Myocyte (in vitro differentiated cells): ENCODE data around the gene ERICH2. TPM values are rescaled to one million over a fixed set of nuclear protein-coding genes. Genes with fewer than 3 reads are reported as not detected.
A peak's percentile ranks its signal among the peaks of the same experiment; 100 is the strongest.

Experiments used
- DNase-seq: peaks from one replicate; pipeline ENCODE4 v3.0.0-alpha.2; 2012; ENCODE audit warnings: low read depth
- total RNA-seq: library from RNA; depleted of rRNA; stranded (reverse); fragments of >200 nt; gene quantifications from 2 replicates; pipeline ENCODE4 v1.2.3, GENCODE V29; 2014

Gene ERICH2
- total RNA-seq, 1 donor from 2014 or later, result not detected

DNA sequence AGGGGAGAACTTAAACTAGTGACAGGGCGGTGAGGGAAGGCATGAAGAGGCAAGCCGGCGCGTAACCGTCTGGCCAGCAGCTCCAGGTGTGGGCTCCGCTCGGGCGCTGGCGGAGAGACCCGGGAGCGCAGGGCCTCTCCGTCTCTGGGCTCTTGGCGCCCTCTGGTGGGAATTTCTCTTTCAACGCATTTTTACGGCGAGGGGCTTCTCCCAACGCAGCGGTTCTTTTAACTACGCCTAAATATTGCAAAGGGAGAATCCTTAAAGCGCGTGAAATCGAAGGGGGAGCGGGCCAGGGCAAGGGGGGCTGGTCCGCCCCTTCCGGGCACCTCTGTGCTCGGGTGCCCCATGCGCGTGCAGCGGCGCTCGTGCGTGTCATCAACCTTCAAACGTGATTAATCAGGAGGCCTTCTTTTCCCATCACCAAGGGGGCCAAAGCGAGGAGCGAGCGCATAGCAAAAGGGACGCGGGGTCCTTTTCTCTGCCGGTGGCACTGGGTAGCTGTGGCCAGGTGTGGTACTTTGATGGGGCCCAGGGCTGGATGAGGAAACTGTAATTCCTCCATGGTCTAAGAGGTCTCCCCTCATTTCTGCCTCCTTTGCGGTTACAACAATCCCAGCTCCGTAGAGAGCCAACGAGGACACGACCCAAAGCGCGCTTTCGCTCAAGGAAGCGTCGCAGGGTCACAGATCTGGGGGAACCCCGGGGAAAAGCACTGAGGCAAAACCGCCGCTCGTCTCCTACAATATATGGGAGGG, 45.7 kb downstream of the ERICH2 start:
- peak; percentile 60 for DNase-seq

DNA sequence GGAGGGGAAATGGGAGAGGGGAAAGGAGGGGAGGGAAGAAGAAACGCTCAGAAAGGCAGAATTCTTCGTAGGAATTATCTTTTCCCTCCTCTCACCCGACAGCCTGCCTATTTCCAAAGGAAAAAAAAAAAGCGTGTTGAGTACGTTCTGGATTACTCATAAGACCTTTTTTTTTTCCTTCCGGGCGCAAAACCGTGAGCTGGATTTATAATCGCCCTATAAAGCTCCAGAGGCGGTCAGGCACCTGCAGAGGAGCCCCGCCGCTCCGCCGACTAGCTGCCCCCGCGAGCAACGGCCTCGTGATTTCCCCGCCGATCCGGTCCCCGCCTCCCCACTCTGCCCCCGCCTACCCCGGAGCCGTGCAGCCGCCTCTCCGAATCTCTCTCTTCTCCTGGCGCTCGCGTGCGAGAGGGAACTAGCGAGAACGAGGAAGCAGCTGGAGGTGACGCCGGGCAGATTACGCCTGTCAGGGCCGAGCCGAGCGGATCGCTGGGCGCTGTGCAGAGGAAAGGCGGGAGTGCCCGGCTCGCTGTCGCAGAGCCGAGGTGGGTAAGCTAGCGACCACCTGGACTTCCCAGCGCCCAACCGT, 46.4 kb downstream of the ERICH2 start, which contains the start of gene GAD1:
Gene GAD1, plus strand, starts transcription at position 384 of the 589 bp plus-strand sequence. CDS start 1,705 bp downstream, outside the sequence.
- DNase-seq, result peak; percentile 77

DNA sequence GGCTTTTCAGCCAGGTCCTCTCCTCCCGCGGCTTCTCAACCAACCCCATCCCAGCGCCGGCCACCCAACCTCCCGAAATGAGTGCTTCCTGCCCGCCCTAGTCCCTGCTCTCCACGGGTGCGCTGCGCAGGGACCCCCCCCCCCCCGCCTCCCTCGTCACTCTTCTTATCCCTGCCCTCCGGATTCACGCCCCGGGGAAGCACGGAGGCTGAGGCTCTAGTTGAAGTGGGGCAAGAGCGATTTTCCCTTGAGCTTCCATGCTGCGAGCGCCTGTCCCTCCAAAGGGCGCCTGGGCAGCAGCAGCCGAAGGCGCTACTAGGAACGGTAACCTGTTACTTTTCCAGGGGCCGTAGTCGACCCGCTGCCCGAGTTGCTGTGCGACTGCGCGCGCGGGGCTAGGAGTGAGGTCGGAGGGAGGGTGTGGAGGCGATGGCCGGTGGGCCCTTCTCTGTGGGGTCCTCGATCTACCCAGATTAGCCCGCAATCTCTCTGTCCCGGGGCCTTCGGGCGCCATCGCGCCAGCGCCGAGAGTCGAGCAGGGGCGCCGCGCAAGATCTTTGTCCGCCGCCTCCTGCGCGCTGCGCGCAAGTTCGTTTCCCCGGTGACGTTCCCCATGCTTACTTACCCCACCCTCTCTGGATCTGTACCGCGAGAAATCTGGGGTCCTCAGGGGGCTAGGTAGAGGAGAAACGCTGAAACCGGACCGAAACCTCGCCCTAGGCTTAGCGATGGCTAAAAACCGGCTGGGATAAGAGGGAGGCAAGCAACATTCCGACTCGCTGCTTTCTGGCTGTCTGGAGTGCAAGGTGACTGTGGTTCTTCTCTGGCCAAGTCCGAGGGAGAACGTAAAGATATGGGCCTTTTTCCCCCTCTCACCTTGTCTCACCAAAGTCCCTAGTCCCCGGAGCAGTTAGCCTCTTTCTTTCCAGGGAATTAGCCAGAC, 47.2 kb downstream of the ERICH2 start:
- DNase-seq, result no peak

DNA sequence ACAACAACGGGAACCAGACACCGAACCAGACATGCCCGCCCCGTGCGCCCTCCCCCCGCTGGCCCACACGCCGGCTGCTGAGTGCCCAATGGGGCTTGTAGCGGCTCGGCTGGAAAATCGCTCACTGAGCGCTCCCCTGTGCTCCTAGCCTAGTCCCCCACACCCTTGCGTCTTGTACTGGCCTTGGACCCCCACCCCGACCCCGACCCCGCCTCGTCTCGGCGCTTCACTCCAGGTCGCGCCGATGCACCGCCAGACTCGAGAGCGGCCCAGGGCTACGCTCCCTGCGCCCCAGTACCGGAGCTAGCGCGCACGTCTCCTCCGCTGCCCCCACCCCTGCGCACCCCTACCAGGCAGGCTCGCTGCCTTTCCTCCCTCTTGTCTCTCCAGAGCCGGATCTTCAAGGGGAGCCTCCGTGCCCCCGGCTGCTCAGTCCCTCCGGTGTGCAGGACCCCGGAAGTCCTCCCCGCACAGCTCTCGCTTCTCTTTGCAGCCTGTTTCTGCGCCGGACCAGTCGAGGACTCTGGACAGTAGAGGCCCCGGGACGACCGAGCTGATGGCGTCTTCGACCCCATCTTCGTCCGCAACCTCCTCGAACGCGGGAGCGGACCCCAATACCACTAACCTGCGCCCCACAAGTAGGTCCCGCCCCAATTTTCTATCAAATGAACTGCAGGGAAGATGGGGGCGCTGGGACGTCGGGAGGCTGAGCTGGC, 48.0 kb downstream of the ERICH2 start:
- DNase-seq, result no peak

DNA sequence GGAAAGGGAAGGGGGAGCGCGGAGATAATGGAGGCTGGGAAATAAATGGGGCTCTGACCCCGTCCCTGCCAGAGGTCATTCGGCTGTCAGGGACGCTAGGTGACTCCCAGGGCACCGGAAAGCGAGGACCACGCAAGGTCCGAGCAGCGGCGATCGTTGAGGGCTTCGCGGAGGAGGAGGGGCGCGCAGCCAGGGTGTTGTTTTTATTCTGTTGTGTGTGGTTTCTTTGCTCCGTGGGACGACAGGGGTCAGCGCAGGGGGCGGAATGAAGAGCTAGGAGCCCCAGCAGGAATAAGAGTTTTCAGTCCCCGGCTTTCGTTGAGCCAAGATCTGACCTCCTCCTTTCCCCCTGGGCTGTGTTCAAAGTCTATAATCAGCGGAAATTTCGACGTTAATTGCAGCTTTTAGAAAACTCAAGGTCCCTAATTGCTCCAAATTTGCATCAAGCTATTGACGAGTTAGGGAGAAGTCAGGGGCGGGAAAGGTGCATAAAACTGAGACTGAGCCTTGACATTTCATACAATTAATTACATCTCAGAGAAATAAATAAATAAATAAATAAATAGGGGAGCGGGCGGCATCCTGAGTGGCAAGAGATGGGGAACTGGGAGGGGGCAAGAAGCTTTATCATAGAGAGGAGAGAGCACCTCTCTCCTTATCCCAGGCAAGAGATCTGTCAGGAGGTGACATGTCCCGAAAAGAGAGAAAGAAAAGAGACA, 48.7 kb downstream of the ERICH2 start:
- DNase-seq, result no peak

DNA sequence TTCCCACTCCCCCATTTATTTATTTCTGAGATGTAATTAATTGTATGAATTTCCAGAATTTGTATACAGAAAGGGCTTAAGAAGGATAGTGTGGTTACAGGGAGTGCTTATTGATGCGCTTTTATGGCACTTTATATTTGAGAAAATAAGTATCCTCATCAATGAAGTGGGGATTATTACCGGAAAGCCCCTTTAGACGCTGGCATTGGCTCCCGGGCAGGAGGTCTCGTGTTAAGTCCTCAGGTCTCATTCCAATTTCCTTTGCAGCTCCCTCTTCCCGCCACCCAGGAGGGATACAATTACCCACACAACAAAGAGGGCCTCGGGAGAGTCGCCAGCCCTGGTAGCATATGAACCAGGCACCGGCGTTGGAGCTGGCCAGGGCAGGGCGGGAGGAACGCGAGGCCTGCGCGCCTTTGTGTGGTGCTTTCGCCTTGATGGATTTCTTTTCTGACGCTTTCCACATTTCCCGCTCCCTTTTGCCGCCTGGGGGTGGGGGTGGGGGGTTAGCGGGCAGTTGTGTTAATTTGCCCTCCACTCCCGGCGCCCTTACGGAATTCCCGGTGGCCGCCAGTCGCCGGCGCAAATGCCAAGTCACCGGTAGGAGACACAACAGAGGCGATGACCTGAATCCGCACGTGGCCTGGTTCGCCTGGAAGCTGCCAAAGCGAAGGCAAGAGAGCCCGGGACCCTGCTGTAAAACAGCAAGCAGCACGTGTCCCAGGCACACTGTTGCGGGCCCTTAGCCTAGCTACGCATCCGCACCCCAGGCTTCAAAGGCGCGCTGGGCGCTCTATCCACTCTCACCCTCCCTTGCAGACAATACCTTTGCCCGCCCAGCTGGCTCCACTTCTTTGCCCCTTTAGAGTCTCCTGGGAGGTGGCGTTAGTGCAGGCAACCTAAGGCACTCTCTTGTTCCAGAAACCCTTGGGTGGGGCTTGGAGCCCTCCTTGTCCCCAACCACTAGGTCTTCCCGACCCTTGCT, 49.8 kb downstream of the ERICH2 start:
- DNase-seq, result no peak

DNA sequence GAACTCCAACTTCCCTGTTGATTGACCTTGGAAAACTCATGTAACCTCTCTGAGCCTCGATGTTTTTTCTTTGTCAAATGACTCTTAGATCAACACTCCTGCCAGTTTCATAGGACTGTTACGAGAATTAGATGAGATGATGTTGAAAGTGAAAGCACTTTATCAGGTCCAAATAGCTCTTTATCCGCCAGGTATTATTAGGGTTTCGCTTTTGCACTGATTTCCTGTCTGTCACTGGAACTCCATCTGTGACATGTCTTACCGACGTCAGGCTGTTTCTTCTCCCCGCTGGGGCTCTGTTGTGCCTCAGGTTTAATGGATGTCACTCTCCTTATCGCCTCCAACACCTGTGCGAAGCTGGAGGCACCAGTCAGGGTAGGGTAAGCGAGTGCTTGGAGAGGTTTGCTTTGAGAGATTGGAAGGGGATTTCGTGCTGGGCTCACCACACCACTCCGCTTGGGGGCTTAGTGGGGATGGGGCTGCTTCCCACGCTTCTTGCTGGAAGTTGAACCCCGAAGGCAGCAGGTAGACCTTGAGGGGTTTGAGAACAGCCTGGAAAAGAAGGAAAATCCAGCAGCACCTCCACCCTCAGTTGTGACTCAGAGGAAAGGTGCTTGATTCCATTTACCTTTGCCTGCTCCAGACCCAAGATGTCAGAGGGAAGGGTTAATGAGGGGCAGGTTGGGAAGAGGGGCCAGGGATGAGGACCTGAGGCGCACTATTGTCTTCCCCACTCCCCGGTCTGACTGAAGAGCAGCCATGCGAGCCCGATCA, 50.8 kb downstream of the ERICH2 start:
- DNase-seq, result no peak

DNA sequence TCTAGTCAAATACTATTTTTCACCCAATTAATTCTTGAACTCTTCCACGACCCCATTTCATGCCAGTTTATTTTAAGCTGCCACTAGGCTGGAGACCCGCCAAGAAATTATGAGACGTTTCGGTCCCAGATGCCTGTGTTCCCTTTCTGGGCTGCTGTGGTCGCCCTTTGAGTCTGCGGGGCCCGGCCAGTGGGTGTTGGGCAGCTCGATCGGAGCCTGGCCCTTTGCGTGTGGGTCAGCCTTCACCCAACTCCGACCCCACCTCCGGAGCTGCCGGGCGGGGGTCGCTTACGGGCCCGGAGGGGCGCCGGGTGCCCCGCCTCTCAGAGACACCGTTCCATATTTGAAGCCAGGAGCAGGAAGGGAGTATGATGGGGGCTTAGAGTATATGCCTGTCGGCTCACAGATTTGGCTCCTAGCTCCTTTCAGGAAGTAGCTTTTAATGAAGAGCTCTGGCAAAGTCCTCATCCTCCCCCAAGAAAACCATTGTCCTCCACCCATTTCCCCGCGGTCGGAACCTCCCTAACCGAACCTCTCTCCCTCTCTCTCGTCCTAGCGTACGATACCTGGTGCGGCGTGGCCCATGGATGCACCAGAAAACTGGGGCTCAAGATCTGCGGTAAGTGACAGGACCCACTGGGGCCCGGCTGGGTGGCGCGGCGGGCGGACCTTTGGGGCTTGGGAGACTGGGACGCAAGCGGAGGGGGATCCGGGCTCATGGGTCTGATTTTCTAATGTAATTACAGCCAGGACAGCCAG, 51.5 kb downstream of the ERICH2 start:
- DNase-seq, result no peak

DNA sequence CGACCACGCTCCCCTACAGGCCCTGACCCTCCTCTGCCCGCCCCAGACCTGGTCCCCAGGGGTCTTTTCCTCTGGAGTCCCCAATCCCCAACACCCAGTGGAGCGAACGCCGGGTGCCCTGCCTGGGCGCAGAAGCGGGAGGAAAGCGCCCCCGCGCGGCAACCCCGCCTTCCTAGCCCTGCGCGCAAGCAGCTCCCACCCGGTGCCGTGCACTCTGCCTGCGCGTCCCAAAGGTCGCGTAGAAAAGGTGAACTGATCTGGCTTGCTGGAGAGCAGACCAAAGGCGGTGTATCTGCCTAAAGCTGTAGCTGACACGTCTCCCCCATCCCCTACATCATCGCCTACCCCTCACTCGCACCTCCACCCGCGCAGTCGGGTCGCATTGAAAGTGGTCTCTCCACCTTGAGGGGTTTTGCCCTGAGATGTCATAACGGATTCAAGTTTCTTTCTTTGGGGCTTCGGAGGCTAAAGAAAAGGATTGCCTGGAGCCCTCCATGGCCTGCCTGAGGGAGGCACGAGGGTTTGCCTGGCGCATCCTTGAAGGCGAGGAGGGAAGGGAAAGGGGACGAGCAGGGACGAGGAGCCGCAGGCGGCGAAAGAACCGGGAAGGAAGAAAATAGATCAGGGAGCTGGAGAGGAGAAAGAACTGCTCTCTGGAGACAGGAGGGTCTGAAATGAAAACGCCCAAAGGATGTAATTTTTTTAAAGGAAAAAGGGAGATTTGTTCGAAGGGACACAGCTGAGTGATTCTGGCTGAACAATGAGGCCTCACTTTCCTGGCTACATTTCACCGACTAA, 52.3 kb downstream of the ERICH2 start:
- DNase-seq, result no peak

DNA sequence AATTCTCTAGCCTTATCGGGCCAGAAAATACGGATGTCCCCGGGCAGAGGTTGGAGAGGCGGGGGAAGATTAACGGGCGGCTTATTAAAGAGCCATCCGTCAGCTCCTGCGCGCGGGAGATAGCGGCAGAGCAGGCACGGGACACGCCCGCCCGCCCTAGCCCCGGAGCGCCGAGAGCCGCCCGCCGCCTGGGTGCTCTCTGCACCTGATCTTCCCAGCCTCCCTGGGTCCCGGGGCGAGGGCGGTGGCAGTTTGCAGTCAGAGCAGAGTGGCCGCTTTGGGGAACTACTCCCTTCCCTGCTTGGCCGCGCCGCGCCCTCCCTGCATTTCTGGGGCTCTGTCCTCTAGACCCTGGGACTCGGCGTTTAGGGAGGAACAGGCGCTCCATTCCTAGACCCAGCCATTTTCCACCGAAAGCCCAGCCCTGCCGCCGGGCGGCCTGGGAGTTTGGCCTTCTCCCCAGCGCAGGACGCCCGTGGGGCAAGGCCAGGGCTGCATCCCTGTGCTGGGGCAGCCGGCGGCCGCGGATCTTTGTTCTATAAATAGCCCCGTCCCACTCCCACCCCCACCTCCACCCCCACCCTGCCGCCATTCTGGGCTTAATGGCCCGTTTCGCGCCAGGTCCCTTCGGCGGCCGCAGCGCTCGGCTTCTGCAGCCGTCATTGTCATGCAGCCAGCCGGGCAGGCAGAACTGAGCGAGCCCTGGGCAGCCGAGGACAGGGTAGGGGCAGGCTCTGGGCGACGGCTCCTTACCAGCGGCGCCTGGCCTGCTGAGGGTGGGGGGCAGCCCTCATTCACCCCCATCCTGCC, 53.1 kb downstream of the ERICH2 start:
- no peak for DNase-seq

DNA sequence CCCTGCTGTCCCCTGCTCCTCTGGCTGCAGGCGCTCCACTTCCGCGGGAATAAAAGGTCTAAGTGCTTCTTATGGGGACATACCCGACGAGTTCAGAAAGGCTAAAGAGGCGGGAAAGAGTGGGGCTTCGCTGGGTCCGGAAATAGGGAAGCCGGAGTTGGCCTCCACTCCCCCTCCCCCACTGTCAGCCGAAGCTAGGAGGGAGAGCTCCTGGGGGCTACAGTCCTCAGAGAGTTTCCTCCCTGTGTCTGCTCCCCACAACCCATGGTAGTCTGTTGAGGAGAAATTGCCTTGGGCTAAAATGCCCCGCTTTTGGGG, 53.7 kb downstream of the ERICH2 start:
- no peak for DNase-seq

DNA sequence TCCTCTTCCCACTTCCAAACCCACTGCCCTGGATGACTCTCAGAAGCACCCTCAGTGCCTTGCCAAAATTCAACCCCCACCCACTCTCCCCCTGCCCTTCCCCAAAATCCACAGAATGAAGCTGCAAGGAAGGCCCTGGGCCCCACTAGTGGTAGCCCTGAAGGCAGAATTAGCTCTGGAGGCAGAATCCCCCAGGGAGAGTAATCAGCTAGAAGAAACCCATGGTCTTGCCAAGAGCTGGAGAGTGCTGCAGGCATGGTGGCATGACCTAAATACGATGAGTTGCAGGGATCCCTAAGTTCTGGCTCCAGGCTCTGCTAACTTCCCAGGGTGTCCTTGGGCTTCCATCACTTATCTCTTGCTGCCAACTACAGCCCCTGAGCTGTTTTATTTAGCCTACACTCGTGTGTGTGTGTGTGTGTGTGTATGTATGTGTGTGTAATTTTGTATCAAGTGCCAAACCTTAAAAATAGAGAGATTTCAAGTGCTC, 54.4 kb downstream of the ERICH2 start:
- no peak for DNase-seq

DNA sequence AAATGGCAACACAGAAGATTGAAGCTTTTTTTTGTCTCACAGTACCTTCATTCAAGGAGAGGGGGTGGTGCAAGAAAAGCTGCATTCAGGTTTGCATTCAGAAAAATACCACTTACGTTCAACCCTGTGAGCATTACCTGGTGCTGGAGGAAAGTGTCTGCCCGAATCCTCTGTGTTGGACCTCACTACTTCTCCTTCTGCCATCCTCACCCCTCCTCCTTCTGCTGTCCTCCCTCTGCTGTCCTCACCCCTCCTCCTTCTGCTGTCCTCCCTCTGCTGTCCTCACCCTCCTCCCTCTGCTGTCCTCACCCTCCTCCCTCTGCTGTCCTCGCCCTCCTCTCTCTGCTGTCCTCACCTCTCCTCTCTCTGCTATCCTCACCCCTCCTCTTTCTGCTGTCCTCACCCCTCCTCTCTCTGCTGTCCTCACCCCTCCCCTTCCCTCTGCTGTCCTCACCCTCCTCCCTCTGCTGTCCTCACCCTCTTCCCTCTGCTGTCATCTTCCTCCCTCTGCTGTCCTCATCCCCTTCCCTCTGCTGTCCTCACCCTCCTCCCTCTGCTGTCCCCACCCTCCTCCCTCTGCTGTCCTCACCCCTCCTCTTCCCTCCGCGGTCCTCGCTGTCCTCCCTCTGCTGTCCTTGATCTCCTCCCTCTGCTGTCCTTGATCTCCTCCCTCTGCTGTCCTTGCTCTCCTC, 57.8 kb downstream of the ERICH2 start:
- no peak for DNase-seq

DNA sequence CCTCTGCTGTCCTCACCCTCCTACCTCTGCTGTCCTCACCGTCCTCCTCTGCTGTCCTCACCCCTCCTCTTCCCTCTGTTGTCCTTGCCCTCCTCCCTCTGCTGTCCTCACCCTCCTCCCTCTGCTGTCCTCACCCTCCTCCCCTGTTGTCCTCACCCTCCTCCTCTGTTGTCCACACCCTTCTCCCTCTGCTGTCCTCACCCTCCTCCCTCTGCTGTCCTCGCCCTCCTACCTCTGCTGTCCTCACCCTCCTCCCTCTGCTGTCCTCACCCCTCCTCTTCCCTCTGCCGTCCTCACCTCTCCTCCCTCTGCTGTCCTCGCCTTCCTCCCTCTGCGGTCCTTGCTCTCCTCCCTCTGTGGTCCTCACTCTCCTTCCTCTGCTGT, 58.3 kb downstream of the ERICH2 start:
- DNase-seq, result no peak

DNA sequence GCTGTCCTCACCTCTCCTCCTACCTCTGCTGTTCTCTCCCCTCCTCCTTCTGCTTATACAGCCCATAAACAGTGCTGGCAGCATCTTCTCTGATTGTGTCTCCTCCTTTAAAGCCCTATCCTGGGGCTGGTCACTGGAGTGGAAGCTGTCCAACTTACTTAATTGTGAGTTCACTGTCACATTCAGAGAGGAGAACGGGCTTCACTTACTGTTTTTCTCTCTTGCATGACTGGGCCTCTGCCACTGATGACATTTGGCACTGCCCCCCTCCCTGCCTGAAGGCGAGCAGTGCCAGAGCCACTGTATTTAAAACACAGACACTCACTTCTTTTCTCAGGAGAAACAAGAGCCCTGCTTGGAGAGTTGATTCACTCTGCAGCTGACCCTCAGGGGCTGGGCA, 58.9 kb downstream of the ERICH2 start:
- no peak for DNase-seq
